Measurements from ENCODE around the gene HDDC3.

- TF ChIP-seq CREB1 (IDR thresholded peaks at IDR 0.05; ENCODE audit: low read depth) = no peak
- TF ChIP-seq TCF12 (IDR thresholded peaks at IDR 0.05; ENCODE audit: low read depth) = no peak; the same call in 1 of the 2 replicates
- no peak for TF ChIP-seq CEBPB (IDR thresholded peaks at IDR 0.05)
These were observed 23.4 kb upstream of the HDDC3 start for GRCh38 chr15:90955624-90956273.

All from Ishikawa (cell line).